IMR-90 (cell line): ENCODE measurements around the gene VAMP8. TPM values are rescaled to one million over a fixed set of nuclear protein-coding genes. Genes with fewer than 3 reads are reported as not detected.

Experiments
- ATAC-seq: fragments of 200-7000 bp; cut with Tn5 transposase; 2 replicates; pipeline ENCODE4 v1.9.1; 2020; ENCODE audit warnings: low read depth, mild to moderate bottlenecking, moderate library complexity
- BruUV-seq: library from RNA; stranded (reverse); fragments of 400-500 nt; replicated peaks from 2 replicates; lab custom pipeline; 2021; lab: Mats Ljungman, UMichigan
- CTCF ChIA-PET: fragments of 300-600 bp; formaldehyde crosslinking; extraction: SDS; loops from one replicate; lab custom pipeline; 2021; ENCODE audit warnings: antibody characterized with exemption; lab: Yijun Ruan, JAX
- POLR2A ChIA-PET: fragments of 300-600 bp; sonication (Branson Sonifier 250); formaldehyde crosslinking; loops from one replicate; lab custom pipeline; 2022; ENCODE audit warnings: antibody characterized with exemption; ENCODE audit not compliant: unreplicated experiment; lab: Charles Lee
- DNase-seq: peaks from one replicate; pipeline ENCODE4 v3.0.0; 2013
- H2AFZ ChIP-seq: replicated peaks from 2 replicates; pipeline ENCODE3; 2013; ENCODE audit warnings: low read length, mild to moderate bottlenecking; ENCODE audit not compliant: poor library complexity
- H2AK5ac ChIP-seq: 2 replicates; pipeline ENCODE4 v1.6.1; 2013; ENCODE audit warnings: low read depth, low read length, inconsistent platforms
- H2AK9ac ChIP-seq: replicated peaks from 2 replicates; pipeline ENCODE3; 2013; ENCODE audit warnings: mild to moderate bottlenecking, low read depth, low read length, moderate library complexity; ENCODE audit not compliant: poor library complexity
- H2BK120ac ChIP-seq: 2 replicates; pipeline ENCODE4 v1.6.1; 2013; ENCODE audit warnings: low read depth, low read length, inconsistent platforms
- H2BK15ac ChIP-seq: 3 replicates; pipeline ENCODE4 v1.6.1; 2013; ENCODE audit warnings: low read depth, low read length, inconsistent platforms
- H2BK20ac ChIP-seq: 2 replicates; pipeline ENCODE4 v1.6.1; 2013; ENCODE audit warnings: low read depth, mild to moderate bottlenecking, inconsistent platforms, low read length, moderate library complexity
- H2BK5ac ChIP-seq: 2 replicates; pipeline ENCODE4 v1.6.1; 2013; ENCODE audit warnings: mild to moderate bottlenecking, low read depth, low read length, inconsistent platforms; ENCODE audit not compliant: poor library complexity, severe bottlenecking
- H3K14ac ChIP-seq: replicated peaks from 2 replicates; pipeline ENCODE4 v1.6.1; 2013; ENCODE audit warnings: low read depth, low read length, inconsistent platforms
- H3K18ac ChIP-seq: 2 replicates; pipeline ENCODE4 v1.6.1; 2013; ENCODE audit warnings: low read depth, low read length, control low read depth
- H3K23ac ChIP-seq: 2 replicates; pipeline ENCODE4 v1.6.1; 2013; ENCODE audit warnings: low read depth, low read length, inconsistent platforms
- H3K27ac ChIP-seq: 2 replicates; pipeline ENCODE4 v1.5.1; 2013; ENCODE audit warnings: mild to moderate bottlenecking, control low read depth, low read length; ENCODE audit not compliant: insufficient read depth
- H3K27me3 ChIP-seq: 2 replicates; pipeline ENCODE4 v1.6.1; 2013; ENCODE audit warnings: low read length; ENCODE audit not compliant: control insufficient read depth, insufficient read depth
- H3K36me3 ChIP-seq: 2 replicates; pipeline ENCODE4 v1.6.1; 2013; ENCODE audit warnings: low read length, mixed read lengths; ENCODE audit not compliant: control insufficient read depth, insufficient read depth
- H3K4ac ChIP-seq: 2 replicates; pipeline ENCODE4 v1.6.1; 2013; ENCODE audit warnings: low read depth, low read length, inconsistent platforms
- H3K4me1 ChIP-seq: 2 replicates; pipeline ENCODE4 v1.6.1; 2013; ENCODE audit warnings: low read length, mixed read lengths; ENCODE audit not compliant: control insufficient read depth, insufficient read depth
- H3K4me2 ChIP-seq: 2 replicates; pipeline ENCODE4 v1.6.1; 2013; ENCODE audit warnings: low read depth, mild to moderate bottlenecking, control low read depth, low read length, moderate library complexity
- H3K4me3 ChIP-seq: 2 replicates; pipeline ENCODE4 v1.5.1; 2013; ENCODE audit warnings: low read depth, mild to moderate bottlenecking, control low read depth, low read length, moderate library complexity; ENCODE audit not compliant: insufficient read depth
- H3K56ac ChIP-seq: 2 replicates; pipeline ENCODE4 v1.6.1; 2013; ENCODE audit warnings: low read length, inconsistent platforms; ENCODE audit not compliant: insufficient read depth; ENCODE audit errors: extremely low read depth
- H3K79me1 ChIP-seq, 2 experiments: 2 replicates each; pipeline ENCODE4 v1.6.1; 2013; ENCODE audit warnings: low read length in 2 of 2, inconsistent platforms in 1 of 2, low read depth in 1 of 2
- H3K9ac ChIP-seq: 2 replicates; pipeline ENCODE4 v1.6.1; 2013; ENCODE audit warnings: low read depth, low read length, control low read depth
- H3K9me1 ChIP-seq: 2 replicates; pipeline ENCODE4 v1.6.1; 2013; ENCODE audit warnings: low read length, inconsistent platforms; ENCODE audit not compliant: insufficient read depth
- H3K9me3 ChIP-seq: 2 replicates; pipeline ENCODE4 v1.6.1; 2013; ENCODE audit warnings: low read length; ENCODE audit not compliant: control insufficient read depth, insufficient read depth
- H4K20me1 ChIP-seq: 2 replicates; pipeline ENCODE4 v1.6.1; 2013; ENCODE audit warnings: low read length, inconsistent platforms; ENCODE audit not compliant: insufficient read depth
- H4K5ac ChIP-seq: 2 replicates; pipeline ENCODE4 v1.6.1; 2013; ENCODE audit warnings: mild to moderate bottlenecking, low read depth, low read length, control low read depth
- H4K8ac ChIP-seq, 2 experiments: 2 replicates each; pipeline ENCODE4 v1.6.1; 2013; ENCODE audit warnings: low read depth in 2 of 2, low read length in 2 of 2, control low read depth in 1 of 2, inconsistent platforms in 1 of 2
- H4K91ac ChIP-seq: 2 replicates; pipeline ENCODE4 v1.6.1; 2013; ENCODE audit warnings: low read depth, low read length, inconsistent platforms; ENCODE audit not compliant: insufficient read depth
- BHLHE40 ChIP-seq: fragments of 150-350 bp; IDR thresholded peaks from 2 replicates; pipeline ENCODE4 v1.6.1; 2016; ENCODE audit warnings: mild to moderate bottlenecking, low read depth, low read length
- CHD1 ChIP-seq: IDR thresholded peaks from 2 replicates; pipeline ENCODE4 v1.6.1; 2012; ENCODE audit warnings: low read depth, low read length, improper control_type of control experiment
- CTCF ChIP-seq: conservative IDR thresholded peaks from 2 replicates; pipeline ENCODE4 v1.5.1; 2012; ENCODE audit warnings: mild to moderate bottlenecking, low read depth, low read length, improper control_type of control experiment
- ELK1 ChIP-seq: fragments of 150-350 bp; IDR thresholded peaks from 2 replicates; pipeline ENCODE4 v1.6.1; 2016; ENCODE audit warnings: low read depth, mild to moderate bottlenecking, low read length, moderate library complexity, borderline replicate concordance
- FOS ChIP-seq: fragments of 150-350 bp; IDR thresholded peaks from 2 replicates; pipeline ENCODE4 v1.6.1; 2016; ENCODE audit warnings: low read depth, low read length
- MAFK ChIP-seq: IDR thresholded peaks from 2 replicates; pipeline ENCODE4 v1.6.1; 2012; ENCODE audit warnings: low read depth, low read length, improper control_type of control experiment
- MXI1 ChIP-seq: IDR thresholded peaks from 2 replicates; pipeline ENCODE4 v1.6.1; 2012; ENCODE audit warnings: low read depth, mild to moderate bottlenecking, low read length, moderate library complexity, borderline replicate concordance
- NFE2L2 ChIP-seq: fragments of 150-350 bp; IDR thresholded peaks from 2 replicates; pipeline ENCODE4 v1.6.1; 2016; ENCODE audit warnings: low read depth, mild to moderate bottlenecking, low read length
- RAD21 ChIP-seq: IDR thresholded peaks from 2 replicates; pipeline ENCODE4 v1.6.1; 2012; ENCODE audit warnings: low read length, improper control_type of control experiment
- RFX5 ChIP-seq: IDR thresholded peaks from 2 replicates; pipeline ENCODE4 v1.8.0; 2012; ENCODE audit warnings: low read depth, mild to moderate bottlenecking, low read length, moderate library complexity
- SMC3 ChIP-seq: fragments of 150-350 bp; IDR thresholded peaks from 2 replicates; pipeline ENCODE4 v1.6.1; 2016; ENCODE audit warnings: low read depth, mild to moderate bottlenecking, antibody characterized with exemption, low read length, moderate library complexity
- USF2 ChIP-seq: fragments of 150-350 bp; IDR thresholded peaks from 2 replicates; pipeline ENCODE4 v1.6.1; 2017; ENCODE audit warnings: mild to moderate bottlenecking, antibody characterized with exemption, low read length, low read depth
- WGBS, 2 experiments: methylation state at CpG; one replicate each; pipeline versions ENCODE4 v1.1.5 to v1.1.7; 2013; ENCODE audit warnings: missing lambda C conversion rate in 2 of 2; ENCODE audit not compliant: insufficient read length in 1 of 2; ENCODE audit errors: extremely low coverage in 2 of 2; 5-methylcytosine and 5-hydroxymethylcytosine counted together
- dilution Hi-C: fragments of 300-500 bp; cut with HindIII; formaldehyde crosslinking; loops from one replicate; pipeline ENCODE4 v1.14.3; 2018; ENCODE audit warnings: low sequenced_read_pairs; ENCODE audit not compliant: unreplicated experiment
- in situ Hi-C: fragments of 300-500 bp; cut with MboI; formaldehyde crosslinking; loops from 3 replicates; pipeline ENCODE4 v1.14.3; 2019; ENCODE audit warnings: low sequenced_read_pairs, inconsistent platforms, mixed read lengths
- intact Hi-C: fragments of 100-400 bp; cut with micrococcal nuclease; formaldehyde crosslinking; loops from 2 replicates; pipeline ENCODE4 v1.10.0; 2022
- polyA plus RNA-seq, 3 experiments: library from polyadenylated mRNA; depleted of rRNA; stranded (reverse); fragments of >200 nt; gene quantifications; 2 replicates each; pipeline ENCODE4 v1.2.3, GENCODE V29; 2012; ENCODE audit warnings: low replicate concordance in 1 of 3
- total RNA-seq: library from RNA; depleted of rRNA; stranded (reverse); fragments of >200 nt; gene quantifications from 2 replicates; pipeline ENCODE4 v1.2.3, GENCODE V29; 2012

Gene VAMP8
- total and polyA plus RNA-seq, 2 of the 4 experiments (the other 2 are of a cell fraction) = 0.90 to 1.9 TPM

GRCh38 chr2:85537600-85538506, 39.5 kb upstream of the VAMP8 start:
- Histone ChIP-seq H3K9ac (peak overlapping the region; percentile 95), H2AFZ (peak overlapping the region; percentile 94), H2BK15ac (peak overlapping the region; percentile 99), H3K4ac (peak overlapping the region; percentile 100), H2BK5ac (peak overlapping the region; percentile 94), H4K20me1 (peaks cover 39% of the 10 kb centered on the region), H4K91ac (peak overlapping the region; percentile 100), H3K14ac (peak overlapping the region; percentile 100), H4K5ac (peak overlapping the region; percentile 67), H3K36me3 (peaks cover 16% of the 10 kb centered on the region), H2AK9ac (peak overlapping the region; percentile 100), H3K79me1 (peaks cover 20 to 36% of the 10 kb centered on the region in 2 experiments), H3K27ac (peak overlapping the region; percentile 91), H3K27me3 (no peaks in the 10 kb centered on the region), H3K4me1 (peaks cover 8% of the 10 kb centered on the region), H3K9me3 (no peaks in the 10 kb centered on the region), H3K23ac (peak overlapping the region; percentile 99), H3K4me3 (peak overlapping the region; percentile 78), H4K8ac (peak overlapping the region; percentile 97 to 99), H2AK5ac (peak overlapping the region; percentile 75), H2BK20ac (peak overlapping the region; percentile 78), H3K9me1 (peaks cover 8% of the 10 kb centered on the region; the same call in 1 of the 2 replicates), H3K18ac (peak overlapping the region; percentile 88), H3K56ac (peak overlapping the region; percentile 98), H2BK120ac (peak overlapping the region; percentile 99), H3K4me2 (peak overlapping the region; percentile 85)
- no peak; the same call in 1 of the 2 replicates for ATAC-seq
- CTCF ChIA-PET = interaction anchor here (0.8 to 1.3 kb wide), 5 partner anchors 9 to 118 kb away, joined by 3 to 5 read pairs (median 3); no protein-coding TSS in a partner anchor
- DNase-seq = no peak
- POLR2A ChIA-PET = interaction anchor here (0.9 to 3.6 kb wide), 8 partner anchors 8 to 118 kb away, joined by 3 to 42 read pairs (median 8); no protein-coding TSS in a partner anchor
- in situ Hi-C loops = no loop called here
- intact Hi-C loops = loop anchor here (1.0 to 10.0 kb wide), 5 partner anchors 31 to 473 kb away; no protein-coding TSS in a partner anchor
- dilution Hi-C loops = no loop called here
- no TSS peak for BruUV-seq
- 3% methylated on average over 12 of the region's 35 CpGs; no CpG with 5 or more reads in 1 of the 2 experiments for WGBS, 2 experiments
- TF ChIP-seq RFX5 (no peak), MAFK (no peak), BHLHE40 (no peak), ELK1 (no peak), FOS (no peak), CTCF (no peak), MXI1 (no peak), RAD21 (no peak), SMC3 (no peak), NFE2L2 (no peak), CHD1 (no peak), USF2 (no peak)
